Esophagus muscularis mucosa (tissue), 3 donors: Measurements from ENCODE around the gene CLEC4F.

Source experiments
- POLR2A ChIP-seq: fragments of 450-650 bp; IDR thresholded peaks from one replicate; pipeline ENCODE4 v1.6.1; 2017; ENCODE audit warnings: antibody characterized with exemption, moderate library complexity, mild to moderate bottlenecking, low read depth
- POLR2AphosphoS5 ChIP-seq, 2 donors: sonication (generic); formaldehyde crosslinking; IDR thresholded peaks; one replicate each; pipeline ENCODE4 v1.6.1; 2017; ENCODE audit warnings: antibody characterized with exemption in 2 of 2
- TF ChIP-seq, protein P1 (sequence below), 3 experiments: fragments of 200-600 bp in 2 of 3; fragments of 450-650 bp in 1 of 3; sonication (generic) in 2 of 3; IDR thresholded peaks; one replicate each; pipeline ENCODE4 v1.5.1; 2017 to 2019; ENCODE audit warnings: antibody characterized with exemption in 3 of 3, mild to moderate bottlenecking in 2 of 3, moderate library complexity in 1 of 3

DNA sequence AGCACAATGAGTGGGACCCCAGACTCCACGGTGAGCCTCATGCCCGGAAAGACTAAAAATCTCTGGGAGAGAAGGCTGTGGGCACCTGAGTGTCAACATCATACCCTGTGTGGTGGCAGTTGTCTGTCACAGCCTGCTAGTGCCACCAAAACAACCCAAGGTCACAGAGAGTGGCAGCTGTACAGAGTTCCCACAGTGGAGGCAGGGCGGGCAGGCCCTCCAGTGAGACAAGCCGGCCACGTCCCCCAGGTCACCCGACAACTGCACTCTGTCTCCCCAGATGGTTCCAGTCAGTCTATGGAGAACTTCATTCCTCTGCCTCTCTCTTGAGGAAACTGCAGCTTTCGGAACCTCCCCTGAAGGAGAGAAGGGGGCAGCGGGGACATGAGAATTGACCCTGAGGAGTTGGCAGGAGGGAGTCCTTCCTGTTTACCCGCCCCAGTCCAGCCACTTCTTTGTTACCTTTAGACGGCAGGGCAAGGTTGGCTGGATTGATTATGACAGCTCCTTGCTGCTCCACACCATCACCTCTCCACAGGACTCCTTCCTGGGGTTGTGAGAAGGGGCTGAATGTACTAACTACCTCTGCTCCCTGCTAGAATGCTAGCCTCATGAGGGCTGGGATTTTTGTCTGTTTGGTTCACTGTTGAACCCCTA lies 18.7 kb downstream of the CLEC4F start:
- TF ChIP-seq, protein P1, sequence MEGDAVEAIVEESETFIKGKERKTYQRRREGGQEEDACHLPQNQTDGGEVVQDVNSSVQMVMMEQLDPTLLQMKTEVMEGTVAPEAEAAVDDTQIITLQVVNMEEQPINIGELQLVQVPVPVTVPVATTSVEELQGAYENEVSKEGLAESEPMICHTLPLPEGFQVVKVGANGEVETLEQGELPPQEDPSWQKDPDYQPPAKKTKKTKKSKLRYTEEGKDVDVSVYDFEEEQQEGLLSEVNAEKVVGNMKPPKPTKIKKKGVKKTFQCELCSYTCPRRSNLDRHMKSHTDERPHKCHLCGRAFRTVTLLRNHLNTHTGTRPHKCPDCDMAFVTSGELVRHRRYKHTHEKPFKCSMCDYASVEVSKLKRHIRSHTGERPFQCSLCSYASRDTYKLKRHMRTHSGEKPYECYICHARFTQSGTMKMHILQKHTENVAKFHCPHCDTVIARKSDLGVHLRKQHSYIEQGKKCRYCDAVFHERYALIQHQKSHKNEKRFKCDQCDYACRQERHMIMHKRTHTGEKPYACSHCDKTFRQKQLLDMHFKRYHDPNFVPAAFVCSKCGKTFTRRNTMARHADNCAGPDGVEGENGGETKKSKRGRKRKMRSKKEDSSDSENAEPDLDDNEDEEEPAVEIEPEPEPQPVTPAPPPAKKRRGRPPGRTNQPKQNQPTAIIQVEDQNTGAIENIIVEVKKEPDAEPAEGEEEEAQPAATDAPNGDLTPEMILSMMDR (IDR thresholded peaks at IDR 0.05) = no peak
- no peak for TF ChIP-seq POLR2A
- no peak for TF ChIP-seq POLR2AphosphoS5 (IDR thresholded peaks at IDR 0.05)
